ENCODE measurements around the gene ITPR2. TPM values are rescaled to one million over a fixed set of nuclear protein-coding genes. Genes with fewer than 3 reads are reported as not detected.

The ITPR2 gene
- total and polyA plus RNA-seq, 2 of the 13 experiments (the other 11 are each of a cell fraction or from before 2014, with no cell fraction given) = 31.9 to 81.9 TPM

DNA sequence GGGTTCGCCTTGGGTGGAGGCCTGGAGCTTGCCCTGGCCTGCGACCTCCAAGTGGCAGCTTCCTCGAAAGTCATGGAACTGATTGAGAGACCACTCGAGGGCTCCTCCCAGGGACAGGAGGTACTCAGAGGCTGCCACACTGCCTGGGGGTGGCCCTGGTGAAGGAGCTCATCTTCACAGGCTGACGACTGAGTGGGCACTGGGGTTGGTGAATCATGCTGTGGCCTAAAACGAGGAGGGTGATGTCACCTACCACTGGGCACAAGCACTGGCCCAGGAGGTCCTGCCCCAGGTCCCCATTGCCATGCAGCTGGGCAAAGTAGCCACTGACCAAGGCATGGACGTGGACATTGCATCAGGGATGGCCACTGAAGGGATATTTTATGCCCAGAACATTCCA is 32.1 kb downstream of the ITPR2 start (continued):
- no peak for TF ChIP-seq ZFP41 (CRISPR knock-in tag; IDR thresholded peaks at IDR 0.05; ENCODE audit: borderline replicate concordance)
- TF ChIP-seq JUND (CRISPR knock-in tag; IDR thresholded peaks at IDR 0.05) = no peak
- TF ChIP-seq ZNF160 (CRISPR knock-in tag; IDR thresholded peaks at IDR 0.05) = no peak
- TF ChIP-seq ESRRA (CRISPR knock-in tag; IDR thresholded peaks at IDR 0.05; ENCODE audit: low read depth) = no peak
- no peak for TF ChIP-seq PRMT3 (CRISPR knock-in tag; IDR thresholded peaks at IDR 0.05; ENCODE audit: borderline replicate concordance, low read depth)
- peak; percentile 75 for TF ChIP-seq RBM22 (optimal IDR thresholded peaks at IDR 0.05; ENCODE audit: low read length)

DNA sequence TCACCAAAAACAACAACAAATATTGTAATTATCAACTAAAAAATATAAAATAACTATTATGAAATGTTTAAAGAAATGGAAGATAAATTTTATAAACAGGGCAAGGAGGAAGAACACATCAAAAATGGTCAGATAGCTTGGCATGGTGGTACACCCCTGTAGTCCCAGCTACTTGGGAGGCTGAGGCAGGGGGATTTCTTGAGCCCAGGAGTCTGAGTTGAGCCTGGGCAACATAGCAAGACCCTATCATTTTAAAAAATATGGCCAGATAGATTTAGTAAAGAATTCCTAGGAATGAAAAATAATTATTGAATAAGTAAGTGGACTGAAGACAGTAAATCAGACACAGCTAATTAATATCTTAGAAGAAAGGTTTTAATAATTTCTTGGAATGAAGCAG is 32.6 kb downstream of the ITPR2 start:
- Histone ChIP-seq H3K27ac (ENCODE audit: extremely low read length, insufficient read depth, low read length) (peak overlapping the region; percentile 15), H3K9me3 (ENCODE audit: low read length) (no peaks in the 10 kb centered on the region), H3K27me3 (ENCODE audit: control insufficient read depth in 1 of 2, insufficient read depth in 2 of 2, low read length in 2 of 2) (no peaks in the 10 kb centered on the region), H3K4me2 (ENCODE audit: low read depth, low read length) (no peak overlapping the region), H4K20me1 (ENCODE audit: insufficient read depth, low read length) (peaks cover 24% of the 10 kb centered on the region; the same call in 1 of the 2 replicates), H2AFZ (ENCODE audit: low read length) (no peak overlapping the region), H3K9ac (ENCODE audit: insufficient read depth, low read depth, low read length) (no peak overlapping the region), H3K4me1 (ENCODE audit: insufficient read depth, low read length) (peaks cover 25% of the 10 kb centered on the region), H3K79me2 (ENCODE audit: insufficient read depth, low read length) (peaks cover 95% of the 10 kb centered on the region), H3K36me3 (replicated peaks in 1 of 2; ENCODE audit: control insufficient read depth in 1 of 2, insufficient read depth in 2 of 2, low read length in 2 of 2) (peaks cover 4 to 36% of the 10 kb centered on the region in 2 experiments; a peak in 4 of 5 replicates), H3K4me3 (replicated peaks in 1 of 3; ENCODE audit: insufficient read depth in 1 of 3, low read depth in 2 of 3, low read length in 3 of 3) (no peak overlapping the region)
- ChIA-PET CTCF (ENCODE audit: low intra/inter-chr PET ratio, low total read pairs) (no interaction called here), POLR2A (interaction anchor here (1.4 kb wide), 1 partner anchor 55 kb away, joined by 3 read pairs; no protein-coding TSS in a partner anchor)
- ATAC-seq = no peak
- no peak for DNase-seq (ENCODE audit: low spot score)
- peak; percentile 80 for TF ChIP-seq ZNF121 (CRISPR knock-in tag; IDR thresholded peaks at IDR 0.05)
- TF ChIP-seq ZNF790 (CRISPR knock-in tag; IDR thresholded peaks at IDR 0.05; ENCODE audit: borderline replicate concordance) = no peak
- no TSS peak for BruUV-seq (replicated peaks)
- in situ Hi-C loops (cut with HindIII; ENCODE audit: extremely low pct_ligation_motif_present, low pct_unique_long_range_greater_than_20kb) = no loop called here
- no peak for FAIRE-seq
- intact Hi-C loops (cut with micrococcal nuclease; ENCODE audit: unreplicated experiment) = no loop called here

DNA sequence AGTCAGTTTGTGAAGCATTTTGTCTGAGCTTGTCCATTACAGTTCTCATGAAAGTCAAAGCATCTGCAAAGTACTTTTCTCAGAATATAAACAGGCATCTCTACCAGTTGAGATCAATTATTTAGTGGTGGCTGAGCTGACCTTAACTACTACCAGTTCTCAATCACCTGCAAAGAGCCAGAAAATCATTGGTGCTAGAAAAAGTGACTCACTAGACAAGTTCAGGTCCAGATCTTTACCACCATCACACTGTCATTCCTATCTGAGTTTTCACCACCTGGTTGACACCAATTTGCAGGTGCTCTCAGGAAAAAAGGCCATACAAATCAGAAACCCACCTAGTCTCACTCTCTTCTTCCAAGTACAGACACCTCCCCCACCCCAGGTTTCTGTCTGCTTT is 33.3 kb downstream of the ITPR2 start:
- in situ Hi-C loops (cut with HindIII; ENCODE audit: extremely low pct_ligation_motif_present, low pct_unique_long_range_greater_than_20kb) = no loop called here
- no peaks in the 10 kb centered on the region for H3K27me3 ChIP-seq (ENCODE audit: control insufficient read depth in 1 of 2, insufficient read depth in 2 of 2, low read length in 2 of 2)
- no peak overlapping the region for H3K9ac ChIP-seq (ENCODE audit: insufficient read depth, low read depth, low read length)
- H3K79me2 ChIP-seq (ENCODE audit: insufficient read depth, low read length) = peaks cover 94% of the 10 kb centered on the region
- H3K27ac ChIP-seq (ENCODE audit: extremely low read length, insufficient read depth, low read length) = peak overlapping the region; percentile 15
- H3K4me1 ChIP-seq (ENCODE audit: insufficient read depth, low read length) = peaks cover 22% of the 10 kb centered on the region
- BruUV-seq (replicated peaks) = no TSS peak
- H4K20me1 ChIP-seq (ENCODE audit: insufficient read depth, low read length) = peaks cover 18% of the 10 kb centered on the region; the same call in 1 of the 2 replicates
- POLR2A ChIA-PET = interaction anchor here (1.4 kb wide), 1 partner anchor 55 kb away, joined by 3 read pairs; no protein-coding TSS in a partner anchor
- no peak overlapping the region for H3K4me3 ChIP-seq (replicated peaks in 1 of 3; ENCODE audit: insufficient read depth in 1 of 3, low read depth in 2 of 3, low read length in 3 of 3)
- FAIRE-seq = no peak
- H3K9me3 ChIP-seq (ENCODE audit: low read length) = no peaks in the 10 kb centered on the region
- intact Hi-C loops (cut with micrococcal nuclease; ENCODE audit: unreplicated experiment) = no loop called here
- H3K4me2 ChIP-seq (ENCODE audit: low read depth, low read length) = no peak overlapping the region
- H2AFZ ChIP-seq (ENCODE audit: low read length) = no peak overlapping the region
- no peak for DNase-seq (ENCODE audit: low spot score)
- TF ChIP-seq RBM22 (optimal IDR thresholded peaks at IDR 0.05; ENCODE audit: low read length) = peak; percentile 81
- TF ChIP-seq HDAC2 (CRISPR knock-in tag; IDR thresholded peaks at IDR 0.05) = no peak
- no peak for TF ChIP-seq IKZF4 (CRISPR knock-in tag; IDR thresholded peaks at IDR 0.05; ENCODE audit: borderline replicate concordance, low read depth, not compliant biosample characterization)
- TF ChIP-seq, protein P1, sequence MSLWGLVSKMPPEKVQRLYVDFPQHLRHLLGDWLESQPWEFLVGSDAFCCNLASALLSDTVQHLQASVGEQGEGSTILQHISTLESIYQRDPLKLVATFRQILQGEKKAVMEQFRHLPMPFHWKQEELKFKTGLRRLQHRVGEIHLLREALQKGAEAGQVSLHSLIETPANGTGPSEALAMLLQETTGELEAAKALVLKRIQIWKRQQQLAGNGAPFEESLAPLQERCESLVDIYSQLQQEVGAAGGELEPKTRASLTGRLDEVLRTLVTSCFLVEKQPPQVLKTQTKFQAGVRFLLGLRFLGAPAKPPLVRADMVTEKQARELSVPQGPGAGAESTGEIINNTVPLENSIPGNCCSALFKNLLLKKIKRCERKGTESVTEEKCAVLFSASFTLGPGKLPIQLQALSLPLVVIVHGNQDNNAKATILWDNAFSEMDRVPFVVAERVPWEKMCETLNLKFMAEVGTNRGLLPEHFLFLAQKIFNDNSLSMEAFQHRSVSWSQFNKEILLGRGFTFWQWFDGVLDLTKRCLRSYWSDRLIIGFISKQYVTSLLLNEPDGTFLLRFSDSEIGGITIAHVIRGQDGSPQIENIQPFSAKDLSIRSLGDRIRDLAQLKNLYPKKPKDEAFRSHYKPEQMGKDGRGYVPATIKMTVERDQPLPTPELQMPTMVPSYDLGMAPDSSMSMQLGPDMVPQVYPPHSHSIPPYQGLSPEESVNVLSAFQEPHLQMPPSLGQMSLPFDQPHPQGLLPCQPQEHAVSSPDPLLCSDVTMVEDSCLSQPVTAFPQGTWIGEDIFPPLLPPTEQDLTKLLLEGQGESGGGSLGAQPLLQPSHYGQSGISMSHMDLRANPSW (CRISPR knock-in tag; IDR thresholded peaks at IDR 0.05; ENCODE audit: borderline replicate concordance) = no peak
- peaks cover 4 to 34% of the 10 kb centered on the region in 2 experiments; a peak in 4 of 5 replicates for H3K36me3 ChIP-seq (replicated peaks in 1 of 2; ENCODE audit: control insufficient read depth in 1 of 2, insufficient read depth in 2 of 2, low read length in 2 of 2)
- ATAC-seq = no peak
- CTCF ChIA-PET (ENCODE audit: low intra/inter-chr PET ratio, low total read pairs) = no interaction called here
